GM23248 (cell line): ENCODE measurements around the gene ZSWIM3.

ENCODE experiments used
- EZH2 ChIP-seq: fragments of 200-600 bp; sonication (generic); IDR thresholded peaks from 2 replicates; pipeline ENCODE4 v1.6.1; 2018; ENCODE audit warnings: antibody characterized with exemption, mild to moderate bottlenecking; ENCODE audit not compliant: insufficient read depth, poor library complexity, severe bottlenecking
- EZH2phosphoT487 ChIP-seq: fragments of 200-600 bp; sonication (generic); IDR thresholded peaks from 2 replicates; pipeline ENCODE4 v1.6.1; 2018; ENCODE audit warnings: antibody characterized with exemption, moderate library complexity, mild to moderate bottlenecking, low read depth; ENCODE audit not compliant: insufficient read depth

- no peak for TF ChIP-seq EZH2phosphoT487
- TF ChIP-seq EZH2, result no peak
Measured at GRCh38 chr20:45909817-45910669, 52.6 kb downstream of the ZSWIM3 start.
